HG03108 (cell line): Measurements from ENCODE around the gene IGFBPL1.
A peak's percentile ranks its signal among the peaks of the same experiment; 100 is the strongest.
"Not testable (repeated sequence)": the region's sequence is repeated elsewhere in the genome, so short reads cannot be mapped to it uniquely, and the experiment has no call there.

Experiments used
- ATAC-seq: cut with Tn5 transposase; IDR thresholded peaks from one replicate; pipeline ENCODE4 v1.9.1; 2021; ENCODE audit warnings: moderate library complexity; ENCODE audit not compliant: unreplicated experiment

IGFBPL1 gene

DNA sequence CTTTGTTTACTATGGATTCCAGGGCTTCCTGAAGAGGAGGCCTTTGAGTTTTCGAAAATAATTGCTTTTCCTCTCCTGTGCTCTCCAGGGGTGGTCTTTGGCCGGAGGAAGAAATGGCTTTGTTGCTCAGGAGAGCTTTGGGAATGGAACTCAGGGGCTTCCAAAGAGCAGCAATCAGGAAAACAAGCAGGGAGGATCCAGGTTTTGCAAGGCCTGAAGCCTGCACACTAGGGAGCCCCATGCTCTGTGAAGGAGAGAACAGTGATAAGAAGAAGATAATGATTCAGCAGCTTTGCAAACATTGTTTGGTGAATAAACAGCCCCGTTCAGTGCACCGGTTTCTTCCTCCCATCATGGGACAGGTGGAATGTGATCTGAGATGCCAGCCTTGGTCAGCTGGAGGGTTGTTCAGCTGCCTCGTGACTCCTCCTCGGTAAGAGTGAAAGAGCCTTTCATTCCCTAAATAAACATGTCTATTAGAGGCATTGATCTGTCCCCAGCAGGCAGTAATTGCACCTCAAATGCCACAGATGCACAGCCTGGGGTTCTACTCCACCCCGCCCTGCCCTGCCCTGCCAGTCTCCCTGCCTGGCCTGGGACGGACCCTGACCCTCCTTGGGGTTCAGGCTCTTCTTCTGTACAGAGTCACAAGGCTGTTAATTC is 43.3 kb downstream of the IGFBPL1 start:
- ATAC-seq: no peak

DNA sequence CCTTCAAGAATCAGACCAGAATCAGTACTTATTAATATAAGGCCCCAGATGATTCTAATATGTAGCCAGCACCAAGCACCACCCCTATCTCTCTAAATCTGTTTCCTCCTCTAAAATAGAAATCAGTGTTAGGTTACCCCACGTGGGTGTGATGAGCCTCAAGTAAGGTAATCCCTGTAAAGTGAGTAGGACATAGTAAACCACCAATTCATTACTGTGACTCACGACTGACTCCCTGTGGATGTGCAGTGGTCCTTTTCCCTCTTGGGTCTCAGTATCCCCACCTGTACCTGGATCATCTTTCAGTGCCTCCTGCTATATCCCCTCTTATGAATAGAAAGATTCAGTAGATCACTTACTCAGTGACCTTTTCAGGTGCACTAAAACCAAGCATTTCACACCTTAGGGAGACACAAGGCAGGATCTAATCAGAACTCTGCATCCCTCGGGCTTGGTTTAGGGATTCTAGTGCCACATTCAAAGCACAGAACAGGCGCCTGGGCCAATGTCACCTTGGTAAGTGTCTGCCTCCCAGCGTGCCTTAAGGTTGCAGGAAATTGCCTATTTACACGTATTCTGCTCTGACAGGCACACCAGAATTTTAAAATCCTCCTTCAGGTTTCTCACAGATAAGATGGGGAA is 43.9 kb downstream of the IGFBPL1 start:
- ATAC-seq: no peak

DNA sequence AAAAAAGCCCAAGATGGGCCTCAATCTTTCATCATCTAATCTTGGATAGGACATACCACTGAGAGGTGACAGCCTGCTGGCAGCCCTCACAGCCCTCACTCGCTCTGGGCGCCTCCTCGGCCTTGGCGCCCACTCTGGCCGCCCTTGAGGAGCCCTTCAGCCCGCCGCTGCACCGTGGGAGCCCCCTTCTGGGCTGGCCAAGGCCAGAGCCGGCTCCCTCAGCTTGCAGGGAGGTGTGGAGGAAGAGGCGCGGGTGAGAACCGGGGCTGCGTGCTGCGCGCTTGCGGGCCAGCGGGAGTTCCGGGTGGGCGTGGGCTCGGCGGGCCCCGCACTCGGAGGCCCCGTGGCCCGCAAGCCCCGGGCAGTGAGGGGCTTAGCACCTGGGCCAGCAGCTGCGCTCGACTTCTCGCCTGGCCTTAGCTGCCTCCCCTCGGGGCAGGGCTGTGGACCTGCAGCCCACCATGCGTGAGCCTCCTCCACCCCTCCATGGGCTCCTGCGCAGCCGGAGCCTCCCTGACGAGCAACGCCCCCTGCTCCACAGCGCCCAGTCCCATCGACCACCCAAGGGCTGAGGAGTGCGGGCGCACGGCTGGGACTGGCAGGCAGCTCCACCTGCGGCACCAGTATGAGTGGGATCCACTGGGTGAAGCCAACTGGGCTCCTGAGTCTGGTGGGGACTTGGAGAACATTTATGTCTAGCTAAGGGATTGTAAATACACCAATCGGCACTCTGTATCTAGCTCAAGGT is 46.7 kb downstream of the IGFBPL1 start:
- ATAC-seq: not testable (repeated sequence)

DNA sequence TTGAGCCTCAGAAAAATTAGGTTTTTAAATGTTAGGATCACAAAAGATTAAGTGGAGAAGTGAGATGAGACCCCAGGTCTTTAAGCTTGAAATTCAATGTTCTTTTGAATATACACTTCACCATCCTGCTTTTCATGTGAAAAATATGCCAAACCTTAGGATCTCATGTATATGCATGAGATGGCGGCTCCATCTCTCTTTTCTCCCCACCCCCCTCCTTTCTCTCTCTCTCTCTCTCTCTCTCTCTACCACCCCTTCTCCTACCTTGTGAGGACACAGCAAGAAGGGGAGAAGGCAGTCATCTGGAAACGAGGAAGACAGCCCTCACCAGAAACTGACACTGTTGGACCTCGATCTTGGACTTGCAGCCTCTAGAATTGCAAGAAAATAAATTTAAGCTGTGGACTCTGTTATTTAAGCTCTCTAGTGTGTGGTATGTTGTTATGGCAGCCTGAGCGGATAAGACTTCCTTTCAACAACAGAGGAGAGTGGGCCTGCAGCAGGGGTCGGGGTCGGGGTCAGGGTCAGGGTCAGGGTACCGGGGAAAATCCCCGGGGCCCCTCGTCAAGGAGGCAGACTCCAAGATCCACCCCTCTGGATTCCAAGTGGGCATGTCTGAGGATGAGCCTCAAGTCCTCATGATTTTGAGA is 48.1 kb downstream of the IGFBPL1 start:
- no peak for ATAC-seq

DNA sequence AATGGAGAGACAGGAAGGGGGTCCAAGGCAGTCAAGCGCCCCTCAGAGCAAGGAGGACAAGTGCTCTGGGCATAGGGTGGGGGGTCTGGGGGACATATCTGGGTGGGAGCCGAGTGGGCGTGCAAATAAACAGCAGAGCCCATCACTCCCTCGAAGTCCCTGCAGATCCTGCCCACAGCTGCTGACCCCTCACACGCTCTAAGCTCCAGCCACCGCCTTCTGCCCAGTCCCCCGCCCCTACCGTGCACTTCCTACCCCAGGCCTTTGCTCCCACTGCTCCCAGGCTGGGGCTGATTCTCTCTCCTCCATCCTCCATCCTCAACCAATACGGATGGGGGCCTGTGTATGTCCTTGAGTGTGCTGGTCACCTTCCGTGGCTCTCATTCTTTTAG is 48.7 kb downstream of the IGFBPL1 start:
- ATAC-seq: no peak

DNA sequence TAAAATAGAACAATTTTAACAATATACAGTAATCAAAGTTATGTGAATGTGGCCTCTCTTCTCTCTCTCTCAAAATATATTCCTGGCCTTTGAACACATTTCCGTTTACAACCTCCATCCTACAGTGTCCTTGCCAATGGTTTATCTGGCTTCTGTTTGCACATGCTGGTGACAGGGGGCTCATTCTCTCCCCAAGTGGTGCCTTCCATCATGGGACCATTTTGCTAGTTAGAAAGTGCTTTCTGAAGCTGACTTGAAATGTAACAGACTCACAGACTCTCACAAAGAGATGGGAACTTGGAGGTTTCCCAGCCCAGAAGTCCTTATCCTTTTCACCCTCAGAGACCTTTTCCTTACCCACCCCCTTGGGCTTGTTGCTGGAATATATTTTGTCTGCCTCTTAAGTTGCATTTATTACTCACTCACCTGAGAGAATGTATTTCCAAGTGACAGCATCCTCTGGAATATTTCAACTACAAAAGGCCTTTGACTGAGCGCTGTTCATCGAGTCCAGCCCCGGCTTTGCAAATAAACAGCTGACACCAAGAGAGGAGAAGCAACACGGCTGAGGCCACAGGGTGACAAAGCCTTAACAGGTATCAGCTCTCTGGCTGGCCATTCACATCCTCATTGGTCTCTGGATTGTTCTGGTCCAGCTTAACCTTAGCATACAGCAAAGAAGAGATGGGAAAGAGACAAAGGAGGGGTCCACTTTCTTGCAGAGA is 49.2 kb downstream of the IGFBPL1 start:
- no peak for ATAC-seq

DNA sequence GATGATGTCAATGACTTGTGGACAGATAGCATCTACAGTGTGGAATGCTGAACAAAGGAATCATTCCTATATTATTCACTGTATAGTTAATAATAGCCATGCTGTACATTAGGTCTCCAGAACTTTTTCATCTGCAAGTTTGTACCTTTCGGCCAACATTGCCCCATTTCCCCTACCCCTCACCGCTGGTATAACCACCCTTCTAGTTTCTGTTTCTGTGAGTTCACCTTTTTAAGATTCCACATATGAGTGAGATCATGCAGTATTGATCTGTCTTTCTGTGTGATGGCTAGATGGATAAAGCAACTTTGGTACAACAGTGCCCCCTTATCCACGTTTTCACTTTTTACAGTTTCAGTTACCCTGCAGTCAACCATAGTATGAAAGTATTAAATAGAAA is 50.6 kb downstream of the IGFBPL1 start:
- no peak for ATAC-seq

DNA sequence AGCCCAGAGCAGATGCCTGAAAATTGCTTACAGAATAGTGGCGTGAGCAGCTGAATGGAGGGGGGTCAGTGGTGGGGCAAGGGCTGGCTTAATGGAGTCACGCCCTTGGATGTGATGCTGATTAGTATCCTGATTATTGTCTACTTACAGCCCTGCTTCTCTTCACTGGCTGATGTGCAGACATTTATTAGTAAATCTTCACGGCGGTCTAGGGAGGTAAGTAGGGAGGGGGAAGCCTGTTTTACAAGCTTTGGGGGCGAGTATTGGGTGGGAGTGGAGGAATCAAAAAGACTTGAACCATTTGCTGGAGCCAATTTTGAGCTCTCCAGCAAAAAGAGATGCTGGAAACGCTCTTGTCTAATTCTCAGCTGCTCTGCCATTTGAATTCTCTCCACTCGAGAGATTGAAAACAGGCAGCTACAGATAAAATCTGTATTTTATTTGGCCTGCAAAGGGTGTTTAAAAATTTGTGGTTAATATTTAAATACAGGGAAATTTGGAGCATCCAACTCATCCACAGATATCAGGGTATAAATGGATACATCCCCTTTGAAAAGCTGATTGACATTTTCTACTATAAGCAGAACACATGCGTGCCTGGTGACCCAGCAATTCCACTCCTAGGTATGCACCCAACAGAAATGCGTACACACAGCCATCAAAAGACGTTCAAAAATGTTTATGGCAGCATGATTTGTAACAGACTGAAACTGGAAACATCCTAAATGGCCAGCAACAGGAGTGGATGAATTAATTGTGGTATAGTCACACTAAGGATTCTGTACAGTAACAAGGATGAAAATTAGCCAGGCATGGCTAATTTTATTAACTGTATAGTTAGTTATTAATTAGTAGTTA is 51.3 kb downstream of the IGFBPL1 start:
- no peak for ATAC-seq

DNA sequence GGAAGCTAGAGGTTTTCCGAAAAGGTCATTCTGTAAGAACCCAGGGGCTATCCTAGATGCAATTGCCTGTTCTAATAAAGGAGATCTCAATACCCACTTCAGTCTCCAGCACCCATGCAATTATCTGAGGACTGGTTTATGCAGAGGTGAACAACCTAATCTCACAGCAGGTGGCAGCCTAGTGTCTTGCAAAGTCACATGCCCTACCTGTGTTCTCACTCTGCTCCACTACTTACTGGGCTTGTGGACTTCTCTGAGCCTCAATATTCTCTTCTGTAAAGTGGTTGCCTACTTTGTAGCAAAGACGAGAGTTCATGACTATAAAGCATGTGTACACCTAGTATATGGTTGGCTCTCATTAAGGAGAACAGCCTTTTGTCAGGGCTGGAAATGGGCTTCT is 52.8 kb downstream of the IGFBPL1 start:
- ATAC-seq: peak; percentile 63

DNA sequence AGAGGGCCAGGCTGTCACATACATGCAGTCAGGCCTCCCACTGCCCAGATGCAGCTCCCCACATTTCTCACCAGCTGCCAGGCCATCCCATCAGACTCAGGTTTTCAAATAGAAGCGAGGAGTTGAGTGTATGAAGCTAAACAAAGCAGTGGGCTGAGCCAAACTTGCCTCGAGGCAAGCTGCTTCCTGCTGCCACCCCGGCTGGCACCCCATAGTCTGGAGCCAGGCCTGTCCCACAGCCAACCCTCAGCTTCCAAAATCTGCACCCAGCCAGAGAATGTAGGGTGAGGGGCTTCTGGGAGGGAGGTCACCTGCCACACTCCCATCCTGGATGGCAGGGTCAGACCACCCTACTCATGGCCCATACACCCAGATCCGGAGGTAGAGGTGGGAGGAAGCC is 54.1 kb downstream of the IGFBPL1 start:
- ATAC-seq: no peak

DNA sequence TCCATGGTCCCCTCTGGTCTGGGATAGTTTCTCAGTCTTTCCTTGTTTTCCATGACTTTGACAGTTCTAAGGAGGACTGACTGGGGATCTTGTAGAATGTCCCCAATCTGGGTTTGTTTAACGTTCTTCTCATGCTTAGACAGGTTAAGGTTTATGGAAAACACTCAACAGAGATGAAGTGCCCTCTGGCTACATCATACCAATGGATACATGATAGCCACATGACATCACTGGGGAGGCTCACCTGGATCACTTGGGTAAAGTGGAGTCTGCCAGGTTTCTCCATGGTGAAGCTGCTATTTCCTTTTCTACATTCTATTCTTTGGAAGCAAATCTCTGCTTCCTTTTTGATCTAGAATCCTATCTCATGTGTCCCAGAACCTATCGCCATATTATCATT is 55.5 kb downstream of the IGFBPL1 start:
- no peak for ATAC-seq

DNA sequence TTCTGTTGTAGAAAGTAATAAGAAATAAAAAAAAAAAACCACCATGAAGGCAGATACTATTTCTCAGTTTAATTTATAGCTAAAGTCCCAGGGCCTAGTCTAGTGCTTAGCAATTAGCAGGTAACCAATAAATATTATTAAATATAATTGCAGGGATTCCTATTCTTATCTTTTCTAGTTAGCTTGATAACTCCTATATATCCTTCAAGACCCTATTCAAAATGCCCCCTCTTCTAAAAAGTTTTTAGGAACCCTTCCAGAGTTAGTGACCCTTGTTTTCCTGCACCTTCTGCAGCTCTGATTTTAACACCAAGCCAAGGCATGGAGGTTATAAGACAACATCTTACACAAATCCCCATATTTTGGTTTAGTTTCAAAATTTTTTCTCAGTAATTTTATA is 56.4 kb downstream of the IGFBPL1 start:
- ATAC-seq: no peak

DNA sequence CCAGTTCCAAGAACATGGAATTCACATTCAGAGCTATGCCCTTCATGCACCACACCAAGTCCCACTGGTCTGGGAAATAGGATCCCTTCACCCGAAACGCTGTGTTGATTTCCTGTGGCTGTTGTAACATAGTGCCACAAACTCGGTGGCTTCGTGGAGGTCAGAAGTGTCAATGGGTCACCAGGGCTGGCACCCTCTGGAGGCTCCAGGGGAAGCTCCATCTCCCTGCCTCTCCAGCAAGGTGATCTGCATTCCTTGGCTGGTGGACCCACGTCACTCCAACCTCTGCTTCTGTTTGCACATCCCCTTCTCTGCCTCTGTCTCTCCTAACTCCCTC is 60.7 kb downstream of the IGFBPL1 start:
- ATAC-seq: no peak

DNA sequence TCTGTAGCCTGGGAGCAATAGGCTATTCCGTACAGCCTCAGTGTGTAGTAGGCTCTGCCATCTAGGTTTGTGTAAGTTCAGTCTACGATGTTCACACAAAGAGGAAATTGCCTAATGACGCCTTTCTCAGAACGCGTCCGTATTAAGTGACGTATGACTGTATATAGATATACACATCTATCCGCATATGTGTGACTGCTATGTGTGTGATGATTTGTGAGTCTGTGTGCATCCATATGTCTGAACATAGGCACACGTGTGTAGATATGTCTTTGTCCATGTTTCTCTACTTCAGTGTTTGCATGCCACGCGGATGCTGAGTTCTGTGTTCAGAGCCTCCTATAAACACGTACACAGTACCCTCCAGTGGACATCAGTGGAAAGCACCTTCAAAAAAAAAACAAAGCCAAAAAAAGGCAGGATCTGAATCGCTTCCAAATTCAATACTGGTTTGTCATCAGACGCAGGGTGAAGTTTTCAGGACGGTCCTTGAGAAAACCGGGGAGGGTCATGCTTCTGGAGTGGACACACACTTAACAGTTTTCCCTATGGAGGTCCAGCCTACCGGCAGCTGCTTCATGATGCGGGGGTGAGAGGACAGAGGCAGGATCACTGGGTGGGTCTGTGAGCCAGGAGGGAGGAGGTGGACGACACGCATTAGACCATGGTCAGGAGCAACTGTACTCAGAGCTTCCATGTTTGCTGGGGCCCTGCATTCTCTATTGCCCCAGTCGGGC is 61.2 kb downstream of the IGFBPL1 start:
- ATAC-seq: no peak

DNA sequence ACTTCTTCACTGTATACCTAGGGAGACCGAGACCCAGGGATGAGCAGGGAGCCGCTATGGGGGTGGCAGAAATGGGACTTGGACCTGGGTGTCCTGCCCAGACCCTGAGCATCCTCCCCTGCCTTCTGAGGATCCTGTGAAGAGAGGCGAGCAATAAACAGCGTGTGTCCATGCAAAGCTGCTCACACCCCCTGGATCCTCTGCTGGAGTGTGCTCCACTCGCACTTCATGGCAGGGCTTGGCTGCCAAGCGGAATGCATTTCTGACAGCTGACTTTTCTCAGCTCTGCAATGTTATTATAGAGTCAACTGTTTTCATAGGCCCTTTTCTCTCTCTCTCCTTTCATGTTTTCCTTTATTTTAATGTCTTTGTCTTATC is 62.8 kb downstream of the IGFBPL1 start:
- ATAC-seq: no peak

DNA sequence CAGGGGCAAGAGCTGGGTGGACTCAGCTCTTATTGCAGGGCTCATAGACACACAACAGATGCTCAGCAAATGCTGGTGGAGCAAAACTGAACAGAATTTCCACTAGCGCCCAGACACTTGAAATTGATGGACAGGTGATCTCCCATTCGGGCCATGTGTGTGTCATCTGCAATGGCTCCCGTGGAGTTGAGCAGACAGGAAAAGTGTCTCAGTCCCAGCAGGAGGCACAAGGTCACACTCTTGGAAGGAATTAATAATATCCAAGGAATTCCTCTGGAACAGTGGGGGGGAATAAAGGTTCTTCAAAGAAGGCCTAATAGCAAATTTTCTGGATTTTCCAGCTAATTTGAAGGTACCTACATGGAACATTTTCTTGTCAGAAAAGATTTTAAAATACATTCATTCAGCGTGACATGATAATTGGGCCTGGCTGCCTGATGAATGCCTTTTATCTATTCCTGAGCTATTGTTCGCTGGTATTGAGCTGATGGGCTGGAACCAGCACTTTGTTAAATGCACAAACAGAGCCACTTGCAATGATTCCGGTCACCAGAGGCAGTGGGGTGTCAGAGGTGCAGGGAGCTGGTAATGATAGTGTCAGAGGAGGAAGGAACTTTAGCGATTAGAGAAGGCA is 63.3 kb downstream of the IGFBPL1 start:
- no peak for ATAC-seq

DNA sequence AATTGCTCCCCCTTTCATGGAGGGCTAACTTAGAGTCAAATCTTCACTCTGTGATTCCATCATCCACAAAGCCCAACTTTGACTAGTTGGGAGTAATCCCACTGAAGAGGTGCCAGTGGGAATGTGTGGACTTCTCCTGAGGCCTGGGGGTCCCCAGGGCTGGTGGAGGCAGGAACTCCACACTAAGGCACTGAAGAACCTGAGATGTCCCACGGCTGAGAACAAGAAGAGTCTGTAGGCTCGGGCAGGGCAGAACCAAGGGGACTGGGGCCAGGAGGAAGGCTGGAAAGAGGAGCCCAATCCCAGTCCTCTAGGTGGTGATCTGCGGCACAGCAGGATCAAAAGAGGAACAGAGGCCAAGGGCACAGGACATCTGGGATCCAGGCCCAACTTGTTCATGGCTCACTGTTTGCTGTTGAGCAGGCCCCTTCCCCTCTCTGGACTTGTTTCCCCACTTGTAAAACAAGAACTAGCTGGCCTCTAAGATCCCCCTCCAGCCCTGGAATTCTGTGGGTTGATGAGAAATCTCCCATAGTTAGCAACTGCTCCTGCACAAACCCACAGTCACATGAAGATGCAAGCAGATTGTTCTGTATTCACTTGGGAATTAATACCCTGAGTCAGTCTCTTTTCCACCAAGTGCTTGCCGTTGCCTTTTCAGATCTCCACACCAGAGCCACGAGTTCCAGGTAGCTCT is 64.4 kb downstream of the IGFBPL1 start:
- no peak for ATAC-seq

DNA sequence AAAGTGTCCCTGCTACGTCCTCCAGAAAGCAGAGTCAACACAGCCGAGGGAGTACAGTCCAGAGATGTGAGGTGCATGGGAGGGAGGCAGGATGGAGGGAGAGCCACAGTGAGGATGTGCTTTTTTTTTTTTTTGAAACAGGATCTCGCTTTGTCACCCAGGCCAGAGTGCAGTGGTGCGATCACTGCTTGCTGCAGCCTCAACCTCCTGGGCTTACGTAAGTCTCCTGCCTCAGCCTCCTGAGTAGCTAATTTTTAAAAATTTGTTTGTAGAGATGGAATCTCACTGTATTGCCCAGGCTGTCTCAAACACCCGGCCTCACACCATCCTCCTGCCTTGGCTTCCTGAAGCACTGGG is 65.0 kb downstream of the IGFBPL1 start:
- no peak for ATAC-seq
